ENCODE results near the gene TRIM26.

DNA sequence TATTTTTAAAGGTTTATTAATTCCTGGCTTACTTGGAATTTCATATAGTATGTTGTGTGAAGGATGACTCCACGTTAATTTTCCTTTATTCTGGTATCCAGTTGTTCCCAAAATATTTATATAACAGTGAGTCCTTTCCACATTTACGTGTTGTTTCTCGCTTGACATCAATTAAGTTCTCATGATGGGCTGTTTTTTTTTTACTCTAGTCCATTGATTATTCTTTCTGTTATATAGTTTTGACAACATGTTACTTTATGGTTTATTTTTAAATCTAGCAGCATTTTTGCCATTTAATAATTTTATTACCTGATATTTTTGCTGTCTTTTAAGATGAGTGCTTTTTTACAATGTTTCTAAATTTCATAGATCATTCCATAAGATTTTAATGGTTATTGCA lies 70.5 kb downstream of the TRIM26 start:
- TF ChIP-seq, protein P1, sequence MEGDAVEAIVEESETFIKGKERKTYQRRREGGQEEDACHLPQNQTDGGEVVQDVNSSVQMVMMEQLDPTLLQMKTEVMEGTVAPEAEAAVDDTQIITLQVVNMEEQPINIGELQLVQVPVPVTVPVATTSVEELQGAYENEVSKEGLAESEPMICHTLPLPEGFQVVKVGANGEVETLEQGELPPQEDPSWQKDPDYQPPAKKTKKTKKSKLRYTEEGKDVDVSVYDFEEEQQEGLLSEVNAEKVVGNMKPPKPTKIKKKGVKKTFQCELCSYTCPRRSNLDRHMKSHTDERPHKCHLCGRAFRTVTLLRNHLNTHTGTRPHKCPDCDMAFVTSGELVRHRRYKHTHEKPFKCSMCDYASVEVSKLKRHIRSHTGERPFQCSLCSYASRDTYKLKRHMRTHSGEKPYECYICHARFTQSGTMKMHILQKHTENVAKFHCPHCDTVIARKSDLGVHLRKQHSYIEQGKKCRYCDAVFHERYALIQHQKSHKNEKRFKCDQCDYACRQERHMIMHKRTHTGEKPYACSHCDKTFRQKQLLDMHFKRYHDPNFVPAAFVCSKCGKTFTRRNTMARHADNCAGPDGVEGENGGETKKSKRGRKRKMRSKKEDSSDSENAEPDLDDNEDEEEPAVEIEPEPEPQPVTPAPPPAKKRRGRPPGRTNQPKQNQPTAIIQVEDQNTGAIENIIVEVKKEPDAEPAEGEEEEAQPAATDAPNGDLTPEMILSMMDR (IDR thresholded peaks at IDR 0.05 in 4 of 5, conservative IDR thresholded peaks at IDR 0.05 in 1 of 5) = no peak
- TF ChIP-seq POLR2A (IDR thresholded peaks at IDR 0.05) = no peak

Measured in gastrocnemius medialis (tissue), 4 donors.